ENCODE results near the gene CRYL1.

Gene CRYL1

DNA sequence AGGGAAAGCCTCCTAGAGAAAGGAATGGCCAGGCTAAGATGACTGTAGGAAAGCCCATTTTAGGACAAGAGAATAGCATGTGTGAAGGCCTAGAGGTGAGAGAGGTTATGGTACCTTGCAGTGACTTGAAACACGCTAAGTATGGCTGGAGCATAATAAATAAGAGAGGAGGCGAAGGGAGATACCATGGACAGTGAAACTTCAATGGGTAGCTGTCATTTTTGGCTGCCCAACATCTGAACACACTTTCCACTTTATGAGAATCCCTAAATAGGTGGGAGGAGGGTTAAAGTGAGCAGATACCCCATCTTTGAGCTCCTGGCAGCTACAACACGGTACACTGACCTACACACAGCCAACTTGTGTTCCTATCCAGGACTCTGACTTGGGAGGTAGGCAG lies 33.3 kb upstream of the CRYL1 start:
- peaks cover 2% of the 10 kb centered on the region for H3K27me3 ChIP-seq (ENCODE audit: insufficient read depth, low read length)
- no peak overlapping the region for H3K4me3 ChIP-seq (ENCODE audit: low read length)
- no peaks in the 10 kb centered on the region for H3K36me3 ChIP-seq (ENCODE audit: insufficient read depth, low read length)
- H3K4me1 ChIP-seq (ENCODE audit: insufficient read depth, low read length): no peaks in the 10 kb centered on the region
- H2AFZ ChIP-seq (ENCODE audit: low read depth, low read length): no peak overlapping the region
- no peaks in the 10 kb centered on the region for H3K9me3 ChIP-seq (ENCODE audit: low read length)

DNA sequence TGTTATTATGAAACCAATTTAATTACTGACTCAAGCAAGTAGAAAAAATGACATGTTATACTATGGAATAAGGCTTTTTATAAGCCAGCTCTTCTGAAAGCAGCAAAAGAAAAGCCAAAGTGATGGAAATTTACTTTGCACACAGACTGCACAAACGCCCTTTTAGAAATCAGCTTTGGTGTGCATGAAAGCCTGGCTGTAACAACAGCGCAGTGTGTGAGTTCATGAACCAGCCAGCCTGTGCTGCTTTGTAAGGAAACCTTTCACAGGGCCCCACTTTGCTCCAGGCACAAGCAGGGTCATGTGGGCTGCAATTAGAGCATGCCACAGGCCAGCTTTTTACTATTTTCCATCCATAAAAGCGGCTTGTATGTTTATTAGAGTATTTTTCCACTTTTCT lies 27.7 kb upstream of the CRYL1 start:
- no peaks in the 10 kb centered on the region for H3K27me3 ChIP-seq (ENCODE audit: insufficient read depth, low read length)
- H2AFZ ChIP-seq (ENCODE audit: low read depth, low read length): peak overlapping the region; percentile 41
- H3K36me3 ChIP-seq (ENCODE audit: insufficient read depth, low read length): no peaks in the 10 kb centered on the region
- H3K4me3 ChIP-seq (ENCODE audit: low read length): no peak overlapping the region
- H3K4me1 ChIP-seq (ENCODE audit: insufficient read depth, low read length): peaks cover 13% of the 10 kb centered on the region
- H3K9me3 ChIP-seq (ENCODE audit: low read length): no peaks in the 10 kb centered on the region

DNA sequence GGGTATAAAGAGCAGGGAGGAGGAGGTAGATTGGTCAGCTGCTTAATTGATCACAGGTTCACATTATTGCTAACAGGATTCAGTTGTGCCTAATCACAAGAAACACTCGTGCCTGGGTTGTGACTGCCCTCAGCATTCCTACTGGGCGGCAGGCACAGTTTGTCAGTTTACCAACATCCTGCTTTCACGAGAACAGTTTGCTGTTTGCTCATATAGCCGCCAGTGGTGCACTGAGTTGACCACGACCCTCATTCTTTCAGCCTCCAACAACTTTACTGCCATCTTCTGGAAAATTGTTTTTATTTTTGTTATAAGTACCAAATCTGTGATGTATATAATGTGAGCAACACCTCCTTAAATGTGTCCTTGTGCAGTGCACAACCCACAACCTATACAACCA lies 25.1 kb upstream of the CRYL1 start:
- Histone ChIP-seq H3K4me1 (ENCODE audit: insufficient read depth, low read length) (peaks cover 13% of the 10 kb centered on the region), H3K36me3 (ENCODE audit: insufficient read depth, low read length) (no peaks in the 10 kb centered on the region), H3K9me3 (ENCODE audit: low read length) (no peaks in the 10 kb centered on the region), H2AFZ (ENCODE audit: low read depth, low read length) (no peak overlapping the region), H3K4me3 (ENCODE audit: low read length) (no peak overlapping the region), H3K27me3 (ENCODE audit: insufficient read depth, low read length) (peaks cover 9% of the 10 kb centered on the region)

DNA sequence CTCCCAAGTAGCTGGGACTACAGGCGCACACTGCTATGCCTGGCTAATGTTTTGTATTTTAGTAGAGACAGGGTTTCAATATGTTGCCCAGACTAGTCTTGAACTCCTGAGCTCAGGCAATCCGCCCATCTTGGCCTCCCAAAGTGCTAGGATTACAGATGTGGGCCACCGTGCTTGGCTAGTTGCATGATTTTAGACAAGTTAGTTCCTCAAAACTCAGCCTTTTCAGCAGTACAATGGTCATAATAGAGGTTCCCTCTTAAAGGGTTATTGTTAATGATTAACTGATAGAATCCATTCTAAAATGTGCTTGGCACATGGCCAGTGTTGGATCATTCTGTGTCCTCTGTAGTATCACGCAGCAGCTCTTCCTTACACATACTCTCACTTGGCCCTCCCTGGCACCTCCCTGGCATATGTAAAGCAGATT lies 21.8 kb upstream of the CRYL1 start:
- Histone ChIP-seq H3K4me1 (ENCODE audit: insufficient read depth, low read length) (peaks cover 2% of the 10 kb centered on the region), H3K27me3 (ENCODE audit: insufficient read depth, low read length) (peaks cover 9% of the 10 kb centered on the region), H2AFZ (ENCODE audit: low read depth, low read length) (no peak overlapping the region), H3K9me3 (ENCODE audit: low read length) (no peaks in the 10 kb centered on the region), H3K36me3 (ENCODE audit: insufficient read depth, low read length) (no peaks in the 10 kb centered on the region), H3K4me3 (ENCODE audit: low read length) (no peak overlapping the region)

DNA sequence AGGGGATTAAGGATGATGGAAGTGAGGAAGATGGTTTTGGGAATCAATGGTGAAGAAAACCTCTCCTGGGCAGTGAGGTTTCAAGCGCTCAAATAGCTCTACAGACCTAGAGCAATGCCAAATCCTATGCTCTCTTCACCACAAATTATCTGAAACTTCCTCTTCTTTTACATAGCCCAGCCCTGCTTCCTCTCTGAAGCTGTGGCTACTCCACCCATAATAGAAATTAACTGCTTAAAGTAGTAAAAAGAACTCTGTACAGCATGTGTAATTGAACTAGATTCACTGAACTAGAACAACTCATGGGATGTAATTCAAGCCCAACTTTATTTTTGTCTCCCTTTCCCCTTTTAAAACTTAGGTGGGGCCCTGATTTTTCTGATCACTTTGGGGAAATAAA lies 20.9 kb upstream of the CRYL1 start:
- peaks cover 9% of the 10 kb centered on the region for H3K27me3 ChIP-seq (ENCODE audit: insufficient read depth, low read length)
- H3K4me1 ChIP-seq (ENCODE audit: insufficient read depth, low read length): peaks cover 2% of the 10 kb centered on the region
- no peak overlapping the region for H2AFZ ChIP-seq (ENCODE audit: low read depth, low read length)
- no peaks in the 10 kb centered on the region for H3K9me3 ChIP-seq (ENCODE audit: low read length)
- no peaks in the 10 kb centered on the region for H3K36me3 ChIP-seq (ENCODE audit: insufficient read depth, low read length)
- H3K4me3 ChIP-seq (ENCODE audit: low read length): no peak overlapping the region

DNA sequence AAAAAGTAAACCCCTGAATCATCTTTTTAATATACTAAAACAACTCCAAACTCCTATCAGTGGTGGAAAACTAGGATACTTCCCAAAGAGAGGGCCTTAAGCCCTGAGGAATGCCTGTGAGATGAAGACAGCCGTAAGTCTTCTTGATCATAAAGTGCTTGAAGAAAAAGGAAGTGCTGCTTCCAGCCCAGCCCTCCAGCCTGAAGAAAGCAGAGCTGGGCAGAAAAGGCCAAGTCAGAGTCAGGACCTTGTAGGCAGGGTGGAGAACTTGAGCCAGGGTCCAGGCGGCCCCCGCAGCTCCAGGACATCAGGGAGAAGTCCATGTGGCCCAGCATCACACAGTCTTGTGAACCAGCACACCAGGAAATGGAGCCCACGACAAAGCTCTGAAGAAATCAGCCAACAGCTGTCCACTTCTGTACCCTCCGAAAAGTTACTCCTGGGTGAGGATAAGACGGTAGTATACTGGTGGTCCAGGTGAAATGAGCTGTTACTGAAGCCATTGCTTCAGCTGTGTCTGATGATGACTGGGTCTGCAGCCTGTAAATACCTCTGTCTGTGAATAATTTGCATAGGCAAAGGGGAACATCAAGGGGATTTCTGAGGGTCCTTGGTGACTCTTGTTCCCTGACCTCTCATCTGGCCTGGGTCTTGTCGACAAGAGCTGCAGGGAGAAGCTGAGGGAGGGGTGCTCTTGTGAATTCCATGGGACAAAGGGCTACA lies 18.7 kb upstream of the CRYL1 start:
- Histone ChIP-seq H3K9me3 (ENCODE audit: low read length) (no peaks in the 10 kb centered on the region), H2AFZ (ENCODE audit: low read depth, low read length) (no peak overlapping the region), H3K4me1 (ENCODE audit: insufficient read depth, low read length) (peaks cover 2% of the 10 kb centered on the region), H3K27me3 (ENCODE audit: insufficient read depth, low read length) (peaks cover 9% of the 10 kb centered on the region), H3K36me3 (ENCODE audit: insufficient read depth, low read length) (no peaks in the 10 kb centered on the region), H3K4me3 (ENCODE audit: low read length) (no peak overlapping the region)

DNA sequence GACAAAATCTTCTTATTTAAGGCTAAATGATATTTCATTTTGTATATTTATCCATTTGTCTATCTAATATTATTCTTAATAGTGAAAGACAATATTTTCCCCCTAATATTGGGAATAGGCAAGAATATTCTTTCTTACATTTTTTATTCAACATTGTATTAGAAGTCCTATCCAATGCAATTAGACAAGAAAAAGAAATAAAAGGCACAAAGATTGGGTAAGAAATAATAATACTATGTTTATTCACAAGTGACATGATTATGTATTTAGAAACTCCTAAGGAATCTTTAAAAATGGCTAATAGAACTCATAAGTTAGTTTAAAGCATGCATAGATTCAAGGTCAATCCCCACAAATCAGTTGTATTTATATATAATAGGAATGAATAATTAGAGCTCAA lies 11.3 kb upstream of the CRYL1 start:
- H3K9me3 ChIP-seq (ENCODE audit: low read length): peaks cover 3% of the 10 kb centered on the region
- no peak overlapping the region for H2AFZ ChIP-seq (ENCODE audit: low read depth, low read length)
- no peaks in the 10 kb centered on the region for H3K27me3 ChIP-seq (ENCODE audit: insufficient read depth, low read length)
- H3K4me1 ChIP-seq (ENCODE audit: insufficient read depth, low read length): no peaks in the 10 kb centered on the region
- no peaks in the 10 kb centered on the region for H3K36me3 ChIP-seq (ENCODE audit: insufficient read depth, low read length)
- no peak overlapping the region for H3K4me3 ChIP-seq (ENCODE audit: low read length)

DNA sequence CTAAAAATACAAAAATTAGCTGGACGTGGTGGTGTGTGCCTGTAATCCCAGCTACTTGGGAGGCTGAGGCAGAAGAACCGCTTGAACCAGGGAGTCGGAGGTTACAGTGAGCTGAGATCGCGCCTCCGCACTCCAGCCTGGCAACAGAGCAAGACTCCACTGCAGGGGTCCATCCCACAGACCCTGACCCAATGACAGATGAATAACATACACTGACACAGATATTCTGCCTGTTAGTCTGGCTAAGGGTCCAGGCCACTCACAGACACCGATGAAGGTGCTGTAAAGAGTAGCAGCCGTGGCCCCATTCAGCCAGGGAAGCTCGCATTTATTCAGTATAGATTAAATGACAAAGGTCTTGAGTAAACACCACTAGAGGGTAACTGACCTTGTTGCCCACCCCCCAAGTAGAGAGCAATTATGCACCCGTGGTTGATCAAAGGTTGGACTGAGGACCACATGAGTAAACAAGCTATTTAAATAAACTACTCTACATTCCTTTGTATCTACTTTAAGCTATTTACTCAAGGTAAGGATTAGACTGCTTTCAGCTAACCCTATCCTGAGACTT lies 8.5 kb upstream of the CRYL1 start:
- H3K27me3 ChIP-seq (ENCODE audit: insufficient read depth, low read length): peaks cover under 1% of the 10 kb centered on the region
- no peak overlapping the region for H3K4me3 ChIP-seq (ENCODE audit: low read length)
- H3K9me3 ChIP-seq (ENCODE audit: low read length): peaks cover 3% of the 10 kb centered on the region
- no peak overlapping the region for H2AFZ ChIP-seq (ENCODE audit: low read depth, low read length)
- H3K36me3 ChIP-seq (ENCODE audit: insufficient read depth, low read length): no peaks in the 10 kb centered on the region
- H3K4me1 ChIP-seq (ENCODE audit: insufficient read depth, low read length): no peaks in the 10 kb centered on the region

DNA sequence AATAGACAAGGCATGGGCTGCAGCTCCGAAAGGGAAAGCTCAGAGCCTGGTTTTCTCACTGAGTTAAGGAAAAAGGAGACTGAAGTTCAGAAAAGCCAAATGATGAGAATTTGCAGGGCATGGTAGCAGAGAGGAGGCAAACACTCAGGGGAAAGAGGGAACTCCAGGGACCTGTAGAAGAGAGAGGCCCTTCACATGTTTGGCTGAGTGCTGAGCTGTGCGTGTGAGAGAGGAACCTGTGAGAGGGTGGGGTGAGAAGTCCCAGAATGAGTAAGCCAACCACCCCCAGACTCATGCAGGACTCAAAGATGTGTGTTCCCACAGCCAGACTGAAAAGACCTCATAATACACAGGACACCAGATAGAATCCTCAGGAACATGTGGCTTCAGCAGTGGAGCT lies 2.8 kb upstream of the CRYL1 start:
- H3K4me3 ChIP-seq (ENCODE audit: low read length): no peak overlapping the region
- no peak overlapping the region for H2AFZ ChIP-seq (ENCODE audit: low read depth, low read length)
- peaks cover 9% of the 10 kb centered on the region for H3K27me3 ChIP-seq (ENCODE audit: insufficient read depth, low read length)
- H3K9me3 ChIP-seq (ENCODE audit: low read length): no peaks in the 10 kb centered on the region
- no peaks in the 10 kb centered on the region for H3K36me3 ChIP-seq (ENCODE audit: insufficient read depth, low read length)
- peaks cover 8% of the 10 kb centered on the region for H3K4me1 ChIP-seq (ENCODE audit: insufficient read depth, low read length)

DNA sequence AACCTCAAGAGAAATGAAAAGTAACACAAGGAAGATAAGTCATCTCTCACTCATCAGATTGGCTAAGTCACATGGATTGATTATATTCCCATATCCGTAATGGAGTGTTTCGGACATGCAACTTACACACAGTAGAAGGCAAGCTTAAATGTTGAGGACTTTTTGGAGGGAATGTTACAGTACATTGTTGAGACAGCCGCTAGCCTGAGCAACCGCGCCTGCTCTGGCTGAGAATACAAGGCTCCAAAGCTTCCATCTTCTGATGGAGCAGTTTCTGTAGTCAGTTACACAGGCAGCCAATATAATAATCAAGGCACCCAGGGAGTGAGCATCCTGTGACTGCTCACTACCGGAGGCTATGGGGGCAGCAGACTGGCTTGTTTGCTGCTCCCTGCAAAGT lies 1.0 kb upstream of the CRYL1 start:
- no peak overlapping the region for H3K4me3 ChIP-seq (ENCODE audit: low read length)

DNA sequence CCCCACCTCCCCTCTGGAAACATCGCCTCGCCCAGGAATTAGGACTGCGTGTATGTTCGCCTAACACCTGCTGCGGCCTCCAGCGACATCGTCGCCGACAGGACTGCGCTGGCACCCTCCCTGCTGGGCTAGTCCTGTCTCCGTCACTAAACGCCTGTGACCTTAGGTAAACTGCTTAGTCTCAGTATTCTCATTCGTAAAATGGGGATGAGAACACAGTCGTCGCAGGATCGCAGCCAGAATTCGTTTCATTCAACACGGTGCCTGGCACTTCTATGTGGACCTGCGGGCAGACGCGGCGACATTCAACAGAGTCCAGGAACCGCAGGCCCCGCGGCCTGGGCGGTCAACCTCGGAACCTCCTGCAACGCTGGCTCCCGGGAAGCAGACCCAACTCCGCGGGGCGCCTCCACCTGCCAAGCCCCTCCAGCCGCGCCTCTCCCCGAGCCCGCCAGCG lies 485 bp downstream of the CRYL1 start:
- peaks cover 9% of the 10 kb centered on the region for H3K27me3 ChIP-seq (ENCODE audit: insufficient read depth, low read length)
- peak overlapping the region; percentile 54 for H3K4me3 ChIP-seq (ENCODE audit: low read length)
- no peaks in the 10 kb centered on the region for H3K9me3 ChIP-seq (ENCODE audit: low read length)
- H2AFZ ChIP-seq (ENCODE audit: low read depth, low read length): peak overlapping the region; percentile 82
- H3K36me3 ChIP-seq (ENCODE audit: insufficient read depth, low read length): no peaks in the 10 kb centered on the region
- H3K4me1 ChIP-seq (ENCODE audit: insufficient read depth, low read length): peaks cover 14% of the 10 kb centered on the region

More for the DNA sequence above, 1.0 kb upstream of the CRYL1 start:
- Histone ChIP-seq H2AFZ (ENCODE audit: low read depth, low read length) (no peak overlapping the region), H3K9me3 (ENCODE audit: low read length) (no peaks in the 10 kb centered on the region), H3K4me1 (ENCODE audit: insufficient read depth, low read length) (peaks cover 9% of the 10 kb centered on the region), H3K36me3 (ENCODE audit: insufficient read depth, low read length) (no peaks in the 10 kb centered on the region), H3K27me3 (ENCODE audit: insufficient read depth, low read length) (peaks cover 9% of the 10 kb centered on the region)

DNA sequence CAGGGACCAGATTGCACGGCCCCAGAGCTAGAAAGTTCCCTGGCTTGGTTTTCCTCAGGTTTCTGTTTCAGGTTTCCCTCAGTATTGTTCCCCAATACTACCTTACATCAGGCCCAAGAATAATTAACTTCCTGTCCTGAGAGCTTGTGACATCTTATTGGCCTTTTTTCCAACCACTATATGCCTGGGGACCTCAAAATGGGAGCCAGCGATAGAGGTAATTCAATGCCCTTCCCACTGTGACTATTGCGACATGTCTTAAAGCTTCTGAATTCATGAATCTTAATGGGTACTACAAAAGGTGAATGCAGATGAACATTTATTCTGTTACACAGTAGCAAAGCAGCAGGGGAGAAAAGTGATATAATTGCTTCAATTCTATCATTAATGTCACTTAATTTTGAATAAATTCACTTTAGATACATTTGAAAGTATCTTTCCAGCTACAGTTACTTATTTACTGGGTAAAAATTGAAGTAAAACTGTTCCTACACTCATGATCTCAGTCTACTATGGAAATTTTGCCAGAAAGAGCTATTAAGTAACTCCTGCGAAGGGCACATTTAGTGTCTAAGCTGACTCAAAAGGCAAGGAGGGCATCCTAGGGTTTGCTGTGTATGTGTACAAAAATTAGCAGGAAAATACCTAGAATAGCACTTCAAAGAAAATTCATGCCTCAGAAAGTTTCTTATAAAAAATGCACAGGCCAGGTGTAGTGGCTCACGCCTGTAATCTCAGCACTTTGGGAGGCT lies 4.1 kb downstream of the CRYL1 start:
- Histone ChIP-seq H3K9me3 (ENCODE audit: low read length) (no peaks in the 10 kb centered on the region), H3K4me1 (ENCODE audit: insufficient read depth, low read length) (peaks cover 14% of the 10 kb centered on the region), H3K36me3 (ENCODE audit: insufficient read depth, low read length) (no peaks in the 10 kb centered on the region), H3K4me3 (ENCODE audit: low read length) (no peak overlapping the region), H3K27me3 (ENCODE audit: insufficient read depth, low read length) (no peaks in the 10 kb centered on the region), H2AFZ (ENCODE audit: low read depth, low read length) (no peak overlapping the region)

DNA sequence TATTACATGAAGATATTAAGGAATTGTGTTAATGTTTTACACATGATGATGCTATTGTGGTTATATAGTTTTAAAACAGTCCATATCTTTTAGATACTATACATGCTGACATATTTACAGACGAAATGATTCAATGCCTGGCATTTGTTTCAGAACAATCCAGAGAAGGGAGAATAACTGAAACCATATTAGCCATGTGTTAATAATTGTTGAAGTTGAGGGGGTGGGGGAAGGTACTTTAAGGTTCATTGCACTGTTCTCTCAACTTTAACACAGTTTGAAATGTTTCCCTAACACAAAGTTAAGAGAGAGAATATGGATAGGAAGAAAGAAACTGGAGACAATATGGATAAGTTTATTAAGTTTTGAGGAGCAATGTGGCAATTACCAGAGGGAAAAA lies 5.8 kb downstream of the CRYL1 start:
- H3K27me3 ChIP-seq (ENCODE audit: insufficient read depth, low read length): no peaks in the 10 kb centered on the region
- no peaks in the 10 kb centered on the region for H3K36me3 ChIP-seq (ENCODE audit: insufficient read depth, low read length)
- no peaks in the 10 kb centered on the region for H3K9me3 ChIP-seq (ENCODE audit: low read length)
- no peak overlapping the region for H3K4me3 ChIP-seq (ENCODE audit: low read length)
- peaks cover 9% of the 10 kb centered on the region for H3K4me1 ChIP-seq (ENCODE audit: insufficient read depth, low read length)
- H2AFZ ChIP-seq (ENCODE audit: low read depth, low read length): no peak overlapping the region

Measured in neuron (in vitro differentiated cells).